GM19372 (cell line): ENCODE data around the gene ATP6V1C2.
"Not testable (repeated sequence)": the region's sequence is repeated elsewhere in the genome, so short reads cannot be mapped to it uniquely, and the experiment has no call there.

Source experiments
- ATAC-seq: cut with Tn5 transposase; IDR thresholded peaks from one replicate; pipeline ENCODE4 v1.9.1; 2021; ENCODE audit warnings: mild to moderate bottlenecking, low read depth, moderate library complexity; ENCODE audit not compliant: unreplicated experiment

The ATP6V1C2 gene

GRCh38 chr2:10765914-10766313 is 44.5 kb downstream of the ATP6V1C2 start:
- no peak for ATAC-seq

- ATAC-seq = no peak
Measured at GRCh38 chr2:10768063-10768507, 46.7 kb downstream of the ATP6V1C2 start.

- ATAC-seq = no peak
Measured at GRCh38 chr2:10770956-10771750, 49.7 kb downstream of the ATP6V1C2 start.

- ATAC-seq = no peak
Measured at GRCh38 chr2:10771786-10772185, 50.4 kb downstream of the ATP6V1C2 start.

- no peak for ATAC-seq
Measured at GRCh38 chr2:10772201-10772867, 50.9 kb downstream of the ATP6V1C2 start.

- no peak for ATAC-seq
Measured at GRCh38 chr2:10772868-10773215, 51.4 kb downstream of the ATP6V1C2 start.

GRCh38 chr2:10773821-10774341 is 52.5 kb downstream of the ATP6V1C2 start:
- ATAC-seq = no peak

GRCh38 chr2:10774394-10774793 is 53.0 kb downstream of the ATP6V1C2 start:
- no peak for ATAC-seq

- ATAC-seq = no peak
Measured at GRCh38 chr2:10775021-10775780, 53.8 kb downstream of the ATP6V1C2 start.

- no peak for ATAC-seq
Measured at GRCh38 chr2:10775831-10776230, 54.4 kb downstream of the ATP6V1C2 start.

- ATAC-seq = no peak
Measured at GRCh38 chr2:10776231-10776977, 55.0 kb downstream of the ATP6V1C2 start.

GRCh38 chr2:10777111-10777841 is 55.8 kb downstream of the ATP6V1C2 start:
- ATAC-seq = no peak

- ATAC-seq = no peak
Measured at GRCh38 chr2:10777842-10778723, 56.7 kb downstream of the ATP6V1C2 start.

- no peak for ATAC-seq
Measured at GRCh38 chr2:10778724-10779115, 57.3 kb downstream of the ATP6V1C2 start.

- ATAC-seq = no peak
Measured at GRCh38 chr2:10779776-10780490, 58.5 kb downstream of the ATP6V1C2 start.

- ATAC-seq = no peak
Measured at GRCh38 chr2:10780491-10780820, 59.0 kb downstream of the ATP6V1C2 start.

GRCh38 chr2:10780821-10781220 is 59.4 kb downstream of the ATP6V1C2 start:
- ATAC-seq = not testable (repeated sequence)

GRCh38 chr2:10781746-10782145 is 60.3 kb downstream of the ATP6V1C2 start:
- no peak for ATAC-seq
